ENCODE measurements around the gene COX20.

COX20 gene

GRCh38 chr1:244846653-244847052 lies 11.2 kb downstream of the COX20 start:
- DNase-seq, result no peak
- in situ Hi-C loops (cut with HindIII; ENCODE audit: low pct_ligation_motif_present, low pct_unique_long_range_greater_than_20kb, low sequenced_read_pairs), result no loop called here

- in situ Hi-C loops (cut with HindIII; ENCODE audit: low pct_ligation_motif_present, low pct_unique_long_range_greater_than_20kb, low sequenced_read_pairs), result no loop called here
- no peak for DNase-seq
Measured at GRCh38 chr1:244849189-244849866, 13.9 kb downstream of the COX20 start.

- no peak for DNase-seq
- in situ Hi-C loops (cut with HindIII; ENCODE audit: low pct_ligation_motif_present, low pct_unique_long_range_greater_than_20kb, low sequenced_read_pairs), result no loop called here
Measured at GRCh38 chr1:244850099-244850852, 14.8 kb downstream of the COX20 start.

- in situ Hi-C loops (cut with HindIII; ENCODE audit: low pct_ligation_motif_present, low pct_unique_long_range_greater_than_20kb, low sequenced_read_pairs), result no loop called here
- no peak for DNase-seq
Measured at GRCh38 chr1:244850896-244851295, 15.4 kb downstream of the COX20 start.

- in situ Hi-C loops (cut with HindIII; ENCODE audit: low pct_ligation_motif_present, low pct_unique_long_range_greater_than_20kb, low sequenced_read_pairs), result no loop called here
- no peak for DNase-seq
Measured at GRCh38 chr1:244851546-244852231, 16.2 kb downstream of the COX20 start.

GRCh38 chr1:244852694-244853093 lies 17.2 kb downstream of the COX20 start:
- in situ Hi-C loops (cut with HindIII; ENCODE audit: low pct_ligation_motif_present, low pct_unique_long_range_greater_than_20kb, low sequenced_read_pairs), result no loop called here
- no peak for DNase-seq

- in situ Hi-C loops (cut with HindIII; ENCODE audit: low pct_ligation_motif_present, low pct_unique_long_range_greater_than_20kb, low sequenced_read_pairs), result no loop called here
- DNase-seq, result no peak
Measured at GRCh38 chr1:244854166-244854565, 18.7 kb downstream of the COX20 start.

GRCh38 chr1:244854865-244855578 lies 19.6 kb downstream of the COX20 start:
- in situ Hi-C loops (cut with HindIII; ENCODE audit: low pct_ligation_motif_present, low pct_unique_long_range_greater_than_20kb, low sequenced_read_pairs), result no loop called here
- no peak for DNase-seq

- no peak for DNase-seq
- in situ Hi-C loops (cut with HindIII; ENCODE audit: low pct_ligation_motif_present, low pct_unique_long_range_greater_than_20kb, low sequenced_read_pairs), result no loop called here
Measured at GRCh38 chr1:244857761-244858160, 22.3 kb downstream of the COX20 start.

GRCh38 chr1:244858357-244858756 lies 22.9 kb downstream of the COX20 start:
- in situ Hi-C loops (cut with HindIII; ENCODE audit: low pct_ligation_motif_present, low pct_unique_long_range_greater_than_20kb, low sequenced_read_pairs), result no loop called here
- DNase-seq, result no peak

- no peak for DNase-seq
- in situ Hi-C loops (cut with HindIII; ENCODE audit: low pct_ligation_motif_present, low pct_unique_long_range_greater_than_20kb, low sequenced_read_pairs), result no loop called here
Measured at GRCh38 chr1:244860078-244860477, 24.6 kb downstream of the COX20 start.

- in situ Hi-C loops (cut with HindIII; ENCODE audit: low pct_ligation_motif_present, low pct_unique_long_range_greater_than_20kb, low sequenced_read_pairs), result no loop called here
Measured at GRCh38 chr1:244860914-244861610, 25.6 kb downstream of the COX20 start.

GRCh38 chr1:244861683-244862082 lies 26.2 kb downstream of the COX20 start:
- DNase-seq, result no peak
- in situ Hi-C loops (cut with HindIII; ENCODE audit: low pct_ligation_motif_present, low pct_unique_long_range_greater_than_20kb, low sequenced_read_pairs), result no loop called here

More at GRCh38 chr1:244860914-244861610, 25.6 kb downstream of the COX20 start:
- no peak for DNase-seq

GRCh38 chr1:244862354-244862698 lies 26.9 kb downstream of the COX20 start:
- in situ Hi-C loops (cut with HindIII; ENCODE audit: low pct_ligation_motif_present, low pct_unique_long_range_greater_than_20kb, low sequenced_read_pairs), result no loop called here
- no peak for DNase-seq

- in situ Hi-C loops (cut with HindIII; ENCODE audit: low pct_ligation_motif_present, low pct_unique_long_range_greater_than_20kb, low sequenced_read_pairs), result no loop called here
- peak; percentile 95 for DNase-seq
Measured at GRCh38 chr1:244862699-244863490, 27.4 kb downstream of the COX20 start.

GRCh38 chr1:244863491-244864252 lies 28.2 kb downstream of the COX20 start:
- DNase-seq, result no peak
- in situ Hi-C loops (cut with HindIII; ENCODE audit: low pct_ligation_motif_present, low pct_unique_long_range_greater_than_20kb, low sequenced_read_pairs), result no loop called here
